ENCODE data around the gene OGA.

DNA sequence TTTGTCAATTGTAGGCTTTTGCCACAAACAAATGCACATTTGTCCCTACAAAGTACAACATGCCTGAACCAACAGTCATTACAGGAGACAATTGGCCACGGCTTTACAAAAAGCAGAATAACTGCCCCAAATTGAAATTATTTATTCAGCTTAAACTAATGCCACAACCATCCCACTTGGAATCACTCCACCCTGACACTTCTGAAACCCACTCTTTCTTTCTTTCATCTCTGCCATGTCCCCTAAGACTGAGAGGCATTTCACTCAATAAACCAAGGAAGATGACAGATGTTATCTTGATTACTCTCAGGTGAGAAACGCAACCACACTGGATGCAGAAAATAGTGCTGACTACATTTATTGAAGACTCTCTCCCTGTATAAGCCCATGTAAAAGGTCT, 32.4 kb downstream of the OGA start:
- TF ChIP-seq, protein P1, sequence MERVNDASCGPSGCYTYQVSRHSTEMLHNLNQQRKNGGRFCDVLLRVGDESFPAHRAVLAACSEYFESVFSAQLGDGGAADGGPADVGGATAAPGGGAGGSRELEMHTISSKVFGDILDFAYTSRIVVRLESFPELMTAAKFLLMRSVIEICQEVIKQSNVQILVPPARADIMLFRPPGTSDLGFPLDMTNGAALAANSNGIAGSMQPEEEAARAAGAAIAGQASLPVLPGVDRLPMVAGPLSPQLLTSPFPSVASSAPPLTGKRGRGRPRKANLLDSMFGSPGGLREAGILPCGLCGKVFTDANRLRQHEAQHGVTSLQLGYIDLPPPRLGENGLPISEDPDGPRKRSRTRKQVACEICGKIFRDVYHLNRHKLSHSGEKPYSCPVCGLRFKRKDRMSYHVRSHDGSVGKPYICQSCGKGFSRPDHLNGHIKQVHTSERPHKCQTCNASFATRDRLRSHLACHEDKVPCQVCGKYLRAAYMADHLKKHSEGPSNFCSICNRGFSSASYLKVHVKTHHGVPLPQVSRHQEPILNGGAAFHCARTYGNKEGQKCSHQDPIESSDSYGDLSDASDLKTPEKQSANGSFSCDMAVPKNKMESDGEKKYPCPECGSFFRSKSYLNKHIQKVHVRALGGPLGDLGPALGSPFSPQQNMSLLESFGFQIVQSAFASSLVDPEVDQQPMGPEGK (CRISPR knock-in tag; IDR thresholded peaks at IDR 0.05; ENCODE audit: borderline replicate concordance): no peak
- TF ChIP-seq ARNTL (CRISPR knock-in tag; IDR thresholded peaks at IDR 0.05; ENCODE audit: borderline replicate concordance, low read depth) (no peak), ZNF70 (CRISPR knock-in tag; IDR thresholded peaks at IDR 0.05) (no peak), ESRRG (CRISPR knock-in tag; IDR thresholded peaks at IDR 0.05) (no peak)
